HL-60 (cell line): ENCODE results near the gene DMXL1.

Experiments used
- GABPA ChIP-seq: IDR thresholded peaks from 2 replicates; pipeline ENCODE4 v1.6.1; 2012; ENCODE audit warnings: low read depth
- POLR2AphosphoS5 ChIP-seq: IDR thresholded peaks from 2 replicates; pipeline ENCODE4 v1.6.1; 2012; ENCODE audit warnings: low read depth
- TF ChIP-seq, protein P1 (sequence below): IDR thresholded peaks from one replicate; pipeline ENCODE4 v1.5.1; 2011; ENCODE audit warnings: low read length, control low read depth, inconsistent platforms; ENCODE audit not compliant: insufficient read depth
- TF ChIP-seq, protein P2 (sequence below): IDR thresholded peaks from 2 replicates; pipeline ENCODE4 v1.6.1; 2012; ENCODE audit warnings: low read depth; ENCODE audit not compliant: insufficient replicate concordance

DNA sequence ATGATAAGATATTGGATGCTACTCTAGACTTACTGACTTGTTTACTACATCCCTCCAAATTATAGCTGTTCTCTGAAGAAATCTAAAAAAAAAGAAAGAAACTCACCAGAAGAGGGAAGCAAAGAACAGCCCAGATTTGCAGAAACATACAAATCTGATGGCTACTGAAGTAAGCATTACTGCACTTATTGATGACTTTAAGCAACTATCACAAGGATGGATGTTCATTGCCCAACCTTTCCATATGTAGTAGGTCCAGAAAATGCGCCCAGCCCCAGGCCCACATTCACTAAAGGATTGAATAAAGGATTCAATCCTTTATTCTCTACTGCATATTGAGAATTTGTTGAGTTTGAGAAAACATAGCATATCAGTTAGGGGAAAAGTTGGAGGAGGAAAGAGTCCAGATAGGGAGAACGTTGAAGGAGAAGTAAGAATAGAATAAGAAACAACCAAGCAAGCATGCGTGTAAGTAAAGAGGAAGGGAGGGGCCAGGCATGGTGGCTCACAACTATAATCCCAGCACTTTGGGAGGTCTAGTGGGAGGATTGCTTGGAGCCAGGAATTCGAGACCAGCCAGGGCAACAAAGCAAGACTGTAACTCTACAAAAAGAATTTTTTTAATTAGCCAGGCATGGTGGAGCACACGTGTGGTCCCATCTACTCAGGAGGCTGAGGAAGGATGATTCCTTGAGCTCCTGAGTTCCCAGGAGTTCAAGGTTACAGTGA, 48.7 kb upstream of the DMXL1 start:
- TF ChIP-seq, protein P1, sequence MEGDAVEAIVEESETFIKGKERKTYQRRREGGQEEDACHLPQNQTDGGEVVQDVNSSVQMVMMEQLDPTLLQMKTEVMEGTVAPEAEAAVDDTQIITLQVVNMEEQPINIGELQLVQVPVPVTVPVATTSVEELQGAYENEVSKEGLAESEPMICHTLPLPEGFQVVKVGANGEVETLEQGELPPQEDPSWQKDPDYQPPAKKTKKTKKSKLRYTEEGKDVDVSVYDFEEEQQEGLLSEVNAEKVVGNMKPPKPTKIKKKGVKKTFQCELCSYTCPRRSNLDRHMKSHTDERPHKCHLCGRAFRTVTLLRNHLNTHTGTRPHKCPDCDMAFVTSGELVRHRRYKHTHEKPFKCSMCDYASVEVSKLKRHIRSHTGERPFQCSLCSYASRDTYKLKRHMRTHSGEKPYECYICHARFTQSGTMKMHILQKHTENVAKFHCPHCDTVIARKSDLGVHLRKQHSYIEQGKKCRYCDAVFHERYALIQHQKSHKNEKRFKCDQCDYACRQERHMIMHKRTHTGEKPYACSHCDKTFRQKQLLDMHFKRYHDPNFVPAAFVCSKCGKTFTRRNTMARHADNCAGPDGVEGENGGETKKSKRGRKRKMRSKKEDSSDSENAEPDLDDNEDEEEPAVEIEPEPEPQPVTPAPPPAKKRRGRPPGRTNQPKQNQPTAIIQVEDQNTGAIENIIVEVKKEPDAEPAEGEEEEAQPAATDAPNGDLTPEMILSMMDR, result no peak
- TF ChIP-seq, protein P2, sequence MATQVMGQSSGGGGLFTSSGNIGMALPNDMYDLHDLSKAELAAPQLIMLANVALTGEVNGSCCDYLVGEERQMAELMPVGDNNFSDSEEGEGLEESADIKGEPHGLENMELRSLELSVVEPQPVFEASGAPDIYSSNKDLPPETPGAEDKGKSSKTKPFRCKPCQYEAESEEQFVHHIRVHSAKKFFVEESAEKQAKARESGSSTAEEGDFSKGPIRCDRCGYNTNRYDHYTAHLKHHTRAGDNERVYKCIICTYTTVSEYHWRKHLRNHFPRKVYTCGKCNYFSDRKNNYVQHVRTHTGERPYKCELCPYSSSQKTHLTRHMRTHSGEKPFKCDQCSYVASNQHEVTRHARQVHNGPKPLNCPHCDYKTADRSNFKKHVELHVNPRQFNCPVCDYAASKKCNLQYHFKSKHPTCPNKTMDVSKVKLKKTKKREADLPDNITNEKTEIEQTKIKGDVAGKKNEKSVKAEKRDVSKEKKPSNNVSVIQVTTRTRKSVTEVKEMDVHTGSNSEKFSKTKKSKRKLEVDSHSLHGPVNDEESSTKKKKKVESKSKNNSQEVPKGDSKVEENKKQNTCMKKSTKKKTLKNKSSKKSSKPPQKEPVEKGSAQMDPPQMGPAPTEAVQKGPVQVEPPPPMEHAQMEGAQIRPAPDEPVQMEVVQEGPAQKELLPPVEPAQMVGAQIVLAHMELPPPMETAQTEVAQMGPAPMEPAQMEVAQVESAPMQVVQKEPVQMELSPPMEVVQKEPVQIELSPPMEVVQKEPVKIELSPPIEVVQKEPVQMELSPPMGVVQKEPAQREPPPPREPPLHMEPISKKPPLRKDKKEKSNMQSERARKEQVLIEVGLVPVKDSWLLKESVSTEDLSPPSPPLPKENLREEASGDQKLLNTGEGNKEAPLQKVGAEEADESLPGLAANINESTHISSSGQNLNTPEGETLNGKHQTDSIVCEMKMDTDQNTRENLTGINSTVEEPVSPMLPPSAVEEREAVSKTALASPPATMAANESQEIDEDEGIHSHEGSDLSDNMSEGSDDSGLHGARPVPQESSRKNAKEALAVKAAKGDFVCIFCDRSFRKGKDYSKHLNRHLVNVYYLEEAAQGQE, result no peak
- TF ChIP-seq POLR2AphosphoS5 (no peak), GABPA (no peak)
